IMR-90 (cell line): ENCODE results near the gene UBL3.

Experiments used
- CEBPB ChIP-seq: IDR thresholded peaks from 2 replicates; pipeline ENCODE4 v1.6.1; 2012; ENCODE audit warnings: low read depth, low read length, improper control_type of control experiment
- CTCF ChIP-seq: conservative IDR thresholded peaks from 2 replicates; pipeline ENCODE4 v1.5.1; 2012; ENCODE audit warnings: mild to moderate bottlenecking, low read depth, low read length, improper control_type of control experiment
- FOS ChIP-seq: fragments of 150-350 bp; IDR thresholded peaks from 2 replicates; pipeline ENCODE4 v1.6.1; 2016; ENCODE audit warnings: low read depth, low read length
- MAFK ChIP-seq: IDR thresholded peaks from 2 replicates; pipeline ENCODE4 v1.6.1; 2012; ENCODE audit warnings: low read depth, low read length, improper control_type of control experiment
- POLR2A ChIP-seq: IDR thresholded peaks from 2 replicates; pipeline ENCODE4 v1.6.1; 2012; ENCODE audit warnings: mild to moderate bottlenecking, low read depth, low read length
- RFX5 ChIP-seq: IDR thresholded peaks from 2 replicates; pipeline ENCODE4 v1.8.0; 2012; ENCODE audit warnings: low read depth, mild to moderate bottlenecking, low read length, moderate library complexity
- SMC3 ChIP-seq: fragments of 150-350 bp; IDR thresholded peaks from 2 replicates; pipeline ENCODE4 v1.6.1; 2016; ENCODE audit warnings: low read depth, mild to moderate bottlenecking, antibody characterized with exemption, low read length, moderate library complexity
- USF2 ChIP-seq: fragments of 150-350 bp; IDR thresholded peaks from 2 replicates; pipeline ENCODE4 v1.6.1; 2017; ENCODE audit warnings: mild to moderate bottlenecking, antibody characterized with exemption, low read length, low read depth
- TF ChIP-seq, protein P1 (sequence below): fragments of 150-350 bp; IDR thresholded peaks from 2 replicates; pipeline ENCODE4 v1.6.1; 2016; ENCODE audit warnings: low read depth, mild to moderate bottlenecking, low read length, moderate library complexity, borderline replicate concordance

GRCh38 chr13:29888306-29888705 is 37.9 kb upstream of the UBL3 start:
- TF ChIP-seq, protein P1, sequence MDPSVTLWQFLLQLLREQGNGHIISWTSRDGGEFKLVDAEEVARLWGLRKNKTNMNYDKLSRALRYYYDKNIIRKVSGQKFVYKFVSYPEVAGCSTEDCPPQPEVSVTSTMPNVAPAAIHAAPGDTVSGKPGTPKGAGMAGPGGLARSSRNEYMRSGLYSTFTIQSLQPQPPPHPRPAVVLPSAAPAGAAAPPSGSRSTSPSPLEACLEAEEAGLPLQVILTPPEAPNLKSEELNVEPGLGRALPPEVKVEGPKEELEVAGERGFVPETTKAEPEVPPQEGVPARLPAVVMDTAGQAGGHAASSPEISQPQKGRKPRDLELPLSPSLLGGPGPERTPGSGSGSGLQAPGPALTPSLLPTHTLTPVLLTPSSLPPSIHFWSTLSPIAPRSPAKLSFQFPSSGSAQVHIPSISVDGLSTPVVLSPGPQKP = no peak
- TF ChIP-seq CTCF (no peak), POLR2A (no peak), MAFK (no peak), SMC3 (no peak), RFX5 (no peak), USF2 (no peak), CEBPB (peak; percentile 99), FOS (no peak)
